Type B pancreatic cell (in vitro differentiated cells): ENCODE measurements around the gene SIAH1. TPM values are rescaled to one million over a fixed set of nuclear protein-coding genes. Genes with fewer than 3 reads are reported as not detected.
"Not testable (repeated sequence)": the region's sequence is repeated elsewhere in the genome, so short reads cannot be mapped to it uniquely, and the experiment has no call there.

Experiments used
- DNase-seq: peaks from one replicate; pipeline ENCODE4 v3.0.0; 2021; ENCODE audit warnings: mixed read lengths; ENCODE audit not compliant: unreplicated experiment; ENCODE audit errors: extremely low spot score
- H3K27ac Mint-ChIP-seq: 2 replicates; pipeline ENCODE4 v1.8.0; 2021; ENCODE audit warnings: mild to moderate bottlenecking, mixed read lengths
- H3K27me3 Mint-ChIP-seq: 2 replicates; pipeline ENCODE4 v1.8.0; 2021; ENCODE audit warnings: mixed read lengths
- H3K36me3 Mint-ChIP-seq: 2 replicates; pipeline ENCODE4 v1.8.0; 2021; ENCODE audit warnings: mixed read lengths
- H3K4me1 Mint-ChIP-seq: one replicate; pipeline ENCODE4 v1.8.0; 2021; ENCODE audit warnings: mixed read lengths; ENCODE audit not compliant: unreplicated experiment
- H3K4me3 Mint-ChIP-seq: 2 replicates; pipeline ENCODE4 v1.8.0; 2021; ENCODE audit warnings: mild to moderate bottlenecking, mixed read lengths
- H3K9me3 Mint-ChIP-seq: 2 replicates; pipeline ENCODE4 v1.8.0; 2021; ENCODE audit warnings: mixed read lengths
- total RNA-seq: library from RNA; stranded (reverse); gene quantifications from 2 replicates; pipeline ENCODE4 v1.2.1, GENCODE V29; 2021; ENCODE audit warnings: low replicate concordance
- TF ChIP-seq, protein P1 (sequence below): fragments of 200-600 bp; sonication (generic); conservative IDR thresholded peaks from 2 replicates; pipeline ENCODE4 v1.5.0; 2021; ENCODE audit warnings: antibody characterized with exemption, mild to moderate bottlenecking

SIAH1 gene
- total RNA-seq, 1 donor from 2014 or later, result 26.8 TPM

DNA sequence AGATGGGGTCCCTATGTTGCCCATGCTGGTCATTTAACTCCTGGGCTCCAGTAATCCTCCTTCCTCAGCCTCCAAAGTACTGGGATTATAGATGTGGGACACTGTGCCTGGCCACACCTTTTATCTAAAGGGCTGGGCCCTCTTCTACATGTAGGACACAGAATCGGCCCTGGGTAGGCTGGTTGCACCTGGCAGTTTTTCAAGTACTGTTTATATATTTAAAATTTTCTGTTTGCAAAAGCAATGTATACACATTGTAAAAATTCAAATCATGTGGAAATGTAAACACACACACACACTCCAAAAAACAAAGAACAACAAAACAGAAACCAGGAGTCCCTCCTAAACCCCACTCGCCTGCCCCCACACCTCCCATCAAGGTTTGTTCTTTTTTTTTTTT is 28.1 kb upstream of the SIAH1 start:
- Mint-ChIP-seq H3K4me3 (no peak overlapping the region), H3K9me3 (no peaks in the 10 kb centered on the region), H3K36me3 (no peaks in the 10 kb centered on the region), H3K27ac (no peak overlapping the region), H3K27me3 (no peaks in the 10 kb centered on the region), H3K4me1 (peaks cover 8% of the 10 kb centered on the region)
- TF ChIP-seq, protein P1, sequence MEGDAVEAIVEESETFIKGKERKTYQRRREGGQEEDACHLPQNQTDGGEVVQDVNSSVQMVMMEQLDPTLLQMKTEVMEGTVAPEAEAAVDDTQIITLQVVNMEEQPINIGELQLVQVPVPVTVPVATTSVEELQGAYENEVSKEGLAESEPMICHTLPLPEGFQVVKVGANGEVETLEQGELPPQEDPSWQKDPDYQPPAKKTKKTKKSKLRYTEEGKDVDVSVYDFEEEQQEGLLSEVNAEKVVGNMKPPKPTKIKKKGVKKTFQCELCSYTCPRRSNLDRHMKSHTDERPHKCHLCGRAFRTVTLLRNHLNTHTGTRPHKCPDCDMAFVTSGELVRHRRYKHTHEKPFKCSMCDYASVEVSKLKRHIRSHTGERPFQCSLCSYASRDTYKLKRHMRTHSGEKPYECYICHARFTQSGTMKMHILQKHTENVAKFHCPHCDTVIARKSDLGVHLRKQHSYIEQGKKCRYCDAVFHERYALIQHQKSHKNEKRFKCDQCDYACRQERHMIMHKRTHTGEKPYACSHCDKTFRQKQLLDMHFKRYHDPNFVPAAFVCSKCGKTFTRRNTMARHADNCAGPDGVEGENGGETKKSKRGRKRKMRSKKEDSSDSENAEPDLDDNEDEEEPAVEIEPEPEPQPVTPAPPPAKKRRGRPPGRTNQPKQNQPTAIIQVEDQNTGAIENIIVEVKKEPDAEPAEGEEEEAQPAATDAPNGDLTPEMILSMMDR, result no peak
- DNase-seq, result no peak

DNA sequence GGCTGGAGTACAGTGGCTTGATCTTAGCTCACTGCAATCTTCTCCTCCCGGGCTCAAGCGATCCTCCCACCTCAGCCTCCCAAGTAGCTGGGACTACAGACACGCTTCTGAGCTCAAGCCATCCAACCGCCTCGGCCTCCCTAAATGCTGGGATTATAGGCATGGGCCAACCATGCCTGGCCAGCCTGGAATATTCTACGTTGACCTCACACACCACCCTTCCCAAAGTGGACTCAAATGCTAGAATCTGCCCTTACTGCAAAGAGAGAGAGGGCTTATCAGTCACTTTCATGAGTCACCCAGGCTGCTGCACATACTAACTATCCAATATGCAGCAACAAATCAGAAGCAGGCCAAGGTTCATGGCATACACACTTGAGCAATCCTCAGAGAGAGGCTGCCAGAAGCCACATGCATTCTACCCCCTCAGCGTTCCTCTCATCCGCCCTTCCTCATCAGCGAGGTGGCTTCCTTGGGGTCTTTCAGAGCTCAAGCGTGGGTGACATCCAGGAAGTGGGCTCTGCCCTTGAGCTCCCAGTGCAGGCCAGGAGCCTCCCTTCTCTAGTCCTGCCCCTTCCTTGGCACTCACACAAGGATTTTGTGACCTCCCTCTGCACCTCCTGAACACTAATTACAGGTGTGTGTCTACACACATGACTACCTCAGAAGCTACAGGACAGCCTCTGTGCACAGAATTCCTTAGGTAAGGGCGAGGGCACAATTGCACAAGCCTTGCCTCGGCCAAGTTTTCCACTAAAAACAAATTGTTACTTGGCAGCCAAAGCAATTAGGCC is 24.8 kb upstream of the SIAH1 start:
- TF ChIP-seq, protein P1, result no peak
- no peak for DNase-seq
- Mint-ChIP-seq H3K36me3 (no peaks in the 10 kb centered on the region), H3K4me1 (peaks cover 8% of the 10 kb centered on the region), H3K4me3 (no peak overlapping the region), H3K27me3 (no peaks in the 10 kb centered on the region), H3K9me3 (no peaks in the 10 kb centered on the region), H3K27ac (peak overlapping the region; percentile 79)

DNA sequence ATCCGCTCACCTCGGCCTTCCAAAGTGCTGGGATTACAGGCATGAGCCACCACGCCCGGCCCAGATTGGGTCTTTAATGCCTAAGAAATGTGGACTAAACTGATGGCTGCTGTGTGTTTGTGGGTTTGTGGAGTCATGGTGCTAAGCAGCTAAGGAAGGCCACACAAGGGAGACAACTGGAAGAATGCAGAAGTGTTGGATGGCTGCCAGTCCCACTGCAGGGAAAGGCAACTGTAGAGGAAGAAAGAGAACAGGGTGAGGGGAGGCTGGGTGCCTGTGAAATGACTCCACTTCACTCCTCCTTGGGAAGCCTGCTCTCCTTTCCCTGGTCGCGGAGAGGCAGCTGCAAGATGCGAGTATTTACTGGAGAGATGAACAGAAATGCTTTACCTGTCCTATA is 23.5 kb upstream of the SIAH1 start:
- no peaks in the 10 kb centered on the region for H3K36me3 Mint-ChIP-seq
- DNase-seq, result no peak
- H3K9me3 Mint-ChIP-seq, result no peaks in the 10 kb centered on the region
- H3K4me1 Mint-ChIP-seq, result peaks cover 8% of the 10 kb centered on the region
- TF ChIP-seq, protein P1, result no peak
- no peak overlapping the region for H3K27ac Mint-ChIP-seq
- no peaks in the 10 kb centered on the region for H3K27me3 Mint-ChIP-seq
- no peak overlapping the region for H3K4me3 Mint-ChIP-seq

DNA sequence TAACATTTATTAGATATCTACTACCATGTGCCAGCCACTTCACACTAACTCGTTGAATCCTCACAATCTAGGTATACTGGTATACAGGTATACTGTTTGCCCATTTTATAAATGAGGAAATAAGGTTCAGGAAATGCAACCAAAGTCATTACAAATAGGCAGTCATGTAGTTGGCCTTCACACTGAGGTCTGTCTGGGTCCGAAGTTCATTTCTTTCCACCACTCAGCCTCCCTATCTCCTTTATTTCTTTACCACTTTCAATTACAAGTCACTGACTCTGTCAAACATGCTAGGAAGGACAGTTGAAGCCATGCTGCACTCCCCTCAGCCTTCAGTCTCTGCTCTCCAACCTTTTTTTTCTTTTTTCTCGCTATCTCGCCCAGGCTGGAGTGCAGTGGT is 20.7 kb upstream of the SIAH1 start:
- H3K4me1 Mint-ChIP-seq, result peaks cover 8% of the 10 kb centered on the region
- H3K9me3 Mint-ChIP-seq, result no peaks in the 10 kb centered on the region
- H3K36me3 Mint-ChIP-seq, result no peaks in the 10 kb centered on the region
- TF ChIP-seq, protein P1, result no peak
- H3K27ac Mint-ChIP-seq, result peak overlapping the region; percentile 29
- no peaks in the 10 kb centered on the region for H3K27me3 Mint-ChIP-seq
- H3K4me3 Mint-ChIP-seq, result no peak overlapping the region
- no peak for DNase-seq

- no peaks in the 10 kb centered on the region for H3K9me3 Mint-ChIP-seq
- TF ChIP-seq, protein P1, result no peak
- H3K27ac Mint-ChIP-seq, result no peak overlapping the region
- no peak for DNase-seq
- H3K4me1 Mint-ChIP-seq, result peaks cover 4% of the 10 kb centered on the region
- H3K36me3 Mint-ChIP-seq, result no peaks in the 10 kb centered on the region
- H3K27me3 Mint-ChIP-seq, result no peaks in the 10 kb centered on the region
- H3K4me3 Mint-ChIP-seq, result no peak overlapping the region
These were observed 19.9 kb upstream of the SIAH1 start for GRCh38 chr16:48405153-48405552.

DNA sequence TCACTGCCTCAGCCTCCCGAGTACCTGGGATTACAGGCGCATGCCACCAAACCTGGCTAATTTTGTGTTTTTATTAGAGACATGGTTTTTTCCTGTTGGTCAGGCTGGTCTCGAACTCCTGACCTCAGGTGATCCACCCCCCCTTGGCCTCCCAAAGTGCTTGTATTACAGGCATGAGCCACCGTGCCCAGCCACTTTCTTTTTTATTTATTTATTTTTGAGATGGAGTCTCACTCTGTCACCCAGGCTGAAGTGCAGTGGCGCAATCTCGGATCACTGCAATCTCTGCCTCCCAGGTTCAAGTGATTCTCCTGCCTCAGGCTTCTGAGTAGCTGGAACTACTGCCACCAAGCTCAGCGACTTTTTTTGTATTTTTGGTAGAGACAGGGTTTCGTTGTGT is 17.3 kb upstream of the SIAH1 start:
- H3K36me3 Mint-ChIP-seq, H3K27ac Mint-ChIP-seq, H3K4me1 Mint-ChIP-seq, H3K27me3 Mint-ChIP-seq, DNase-seq, H3K4me3 Mint-ChIP-seq, H3K9me3 Mint-ChIP-seq: not testable (repeated sequence)
